GM06990 (cell line): ENCODE results near the gene KMT2C.
"Not testable (repeated sequence)": the region's sequence is repeated elsewhere in the genome, so short reads cannot be mapped to it uniquely, and the experiment has no call there.

Source experiments
- DNase-seq: peaks from one replicate; pipeline ENCODE4 v3.0.0-alpha.2; 2011; ENCODE audit not compliant: insufficient read length; ENCODE audit errors: extremely low read depth
- H3K27me3 ChIP-seq: replicated peaks from 2 replicates; pipeline ENCODE4 v1.6.0; 2011; ENCODE audit warnings: low read length; ENCODE audit not compliant: control insufficient read depth, insufficient read depth
- H3K36me3 ChIP-seq: 2 replicates; pipeline ENCODE4 v1.5.1; 2011; ENCODE audit warnings: low read length; ENCODE audit not compliant: control insufficient read depth, insufficient read depth
- H3K4me3 ChIP-seq: replicated peaks from 2 replicates; pipeline ENCODE4 v1.5.1; 2011; ENCODE audit warnings: low read depth, mild to moderate bottlenecking, control low read depth, low read length
- TF ChIP-seq, protein P1 (sequence below): IDR thresholded peaks from 2 replicates; pipeline ENCODE4 v1.5.1; 2011; ENCODE audit warnings: low read length, control low read depth, mild to moderate bottlenecking, inconsistent platforms; ENCODE audit not compliant: insufficient read depth, poor library complexity, severe bottlenecking

The KMT2C gene

DNA sequence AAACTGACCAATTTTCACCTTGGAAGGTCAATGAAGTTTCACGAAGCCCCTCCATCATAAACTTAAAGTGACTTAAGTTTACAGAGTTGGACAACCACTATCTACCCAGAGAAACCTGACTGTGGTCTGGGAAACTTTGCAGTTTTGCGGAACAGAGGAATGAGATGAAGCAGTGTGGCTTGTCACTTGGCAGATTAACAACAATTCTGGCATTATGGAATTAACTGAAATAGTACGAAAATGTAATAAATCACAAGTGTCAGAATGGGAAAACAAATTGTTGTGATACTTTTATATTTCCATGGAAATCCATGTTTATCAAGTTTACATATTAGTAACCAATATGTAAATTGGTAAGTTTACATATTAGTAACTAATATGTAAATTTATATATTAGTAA lies 4.9 kb downstream of the KMT2C start:
- TF ChIP-seq, protein P1, sequence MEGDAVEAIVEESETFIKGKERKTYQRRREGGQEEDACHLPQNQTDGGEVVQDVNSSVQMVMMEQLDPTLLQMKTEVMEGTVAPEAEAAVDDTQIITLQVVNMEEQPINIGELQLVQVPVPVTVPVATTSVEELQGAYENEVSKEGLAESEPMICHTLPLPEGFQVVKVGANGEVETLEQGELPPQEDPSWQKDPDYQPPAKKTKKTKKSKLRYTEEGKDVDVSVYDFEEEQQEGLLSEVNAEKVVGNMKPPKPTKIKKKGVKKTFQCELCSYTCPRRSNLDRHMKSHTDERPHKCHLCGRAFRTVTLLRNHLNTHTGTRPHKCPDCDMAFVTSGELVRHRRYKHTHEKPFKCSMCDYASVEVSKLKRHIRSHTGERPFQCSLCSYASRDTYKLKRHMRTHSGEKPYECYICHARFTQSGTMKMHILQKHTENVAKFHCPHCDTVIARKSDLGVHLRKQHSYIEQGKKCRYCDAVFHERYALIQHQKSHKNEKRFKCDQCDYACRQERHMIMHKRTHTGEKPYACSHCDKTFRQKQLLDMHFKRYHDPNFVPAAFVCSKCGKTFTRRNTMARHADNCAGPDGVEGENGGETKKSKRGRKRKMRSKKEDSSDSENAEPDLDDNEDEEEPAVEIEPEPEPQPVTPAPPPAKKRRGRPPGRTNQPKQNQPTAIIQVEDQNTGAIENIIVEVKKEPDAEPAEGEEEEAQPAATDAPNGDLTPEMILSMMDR: no peak
- Histone ChIP-seq H3K36me3 (no peaks in the 10 kb centered on the region), H3K4me3 (no peak overlapping the region), H3K27me3 (no peaks in the 10 kb centered on the region)
- no peak for DNase-seq

DNA sequence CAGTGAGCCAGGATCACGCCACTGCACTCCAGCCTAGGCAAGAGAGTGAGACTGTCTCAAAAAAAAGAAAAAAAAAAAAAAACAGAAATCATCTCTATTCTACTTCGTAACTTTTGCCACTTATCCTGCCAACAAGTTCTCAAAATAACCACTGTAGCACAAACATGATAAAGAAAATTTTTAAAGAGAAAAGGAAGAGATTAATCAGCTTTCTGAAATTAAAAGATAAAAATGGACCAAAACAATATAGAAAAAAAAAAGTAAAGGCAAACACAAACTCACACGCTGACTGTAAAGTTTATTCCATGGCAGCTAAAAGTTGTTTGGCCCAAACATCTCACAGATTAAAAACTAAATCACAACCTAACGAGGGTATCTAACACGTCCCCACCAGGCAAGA lies 5.7 kb downstream of the KMT2C start:
- H3K36me3 ChIP-seq, DNase-seq, H3K27me3 ChIP-seq, H3K4me3 ChIP-seq: not testable (repeated sequence)

DNA sequence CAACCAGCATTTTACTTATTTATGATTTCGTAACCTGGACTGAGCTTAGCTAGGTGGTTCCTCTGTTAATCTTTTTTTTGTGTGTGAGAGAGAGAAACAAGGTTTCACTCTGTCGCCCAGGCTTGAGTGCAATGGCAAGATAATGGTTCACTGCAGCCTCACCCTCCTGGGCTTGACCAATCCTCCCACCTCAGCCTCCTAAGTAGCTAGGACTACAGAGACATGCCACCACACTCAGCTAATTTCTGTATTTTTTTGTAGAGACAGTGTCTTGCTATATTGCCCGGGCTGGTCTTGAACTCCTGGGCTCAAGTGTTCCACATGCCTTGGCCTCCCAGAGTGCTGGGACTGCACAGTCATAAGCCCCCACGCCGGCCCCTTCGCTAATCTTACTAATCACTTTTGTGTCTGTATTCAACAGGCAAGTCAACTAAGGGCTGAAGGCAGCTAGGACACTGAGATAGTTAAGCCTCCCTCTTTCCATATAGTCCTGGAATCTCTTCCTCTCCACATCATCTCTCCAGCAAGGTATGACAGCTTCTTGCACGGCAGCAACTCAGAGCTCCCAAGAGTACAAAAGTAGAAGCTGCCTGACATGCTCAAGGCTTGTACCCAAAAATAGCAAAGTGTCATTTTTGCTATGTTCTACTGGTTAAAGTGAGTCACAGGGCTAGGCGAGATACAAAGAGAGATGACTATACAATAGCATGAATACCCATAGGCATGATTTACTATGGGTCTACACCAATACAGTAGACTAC lies 11.3 kb downstream of the KMT2C start:
- Histone ChIP-seq H3K27me3 (no peaks in the 10 kb centered on the region), H3K36me3 (no peaks in the 10 kb centered on the region), H3K4me3 (no peak overlapping the region)
- DNase-seq: no peak
- TF ChIP-seq, protein P1: no peak

DNA sequence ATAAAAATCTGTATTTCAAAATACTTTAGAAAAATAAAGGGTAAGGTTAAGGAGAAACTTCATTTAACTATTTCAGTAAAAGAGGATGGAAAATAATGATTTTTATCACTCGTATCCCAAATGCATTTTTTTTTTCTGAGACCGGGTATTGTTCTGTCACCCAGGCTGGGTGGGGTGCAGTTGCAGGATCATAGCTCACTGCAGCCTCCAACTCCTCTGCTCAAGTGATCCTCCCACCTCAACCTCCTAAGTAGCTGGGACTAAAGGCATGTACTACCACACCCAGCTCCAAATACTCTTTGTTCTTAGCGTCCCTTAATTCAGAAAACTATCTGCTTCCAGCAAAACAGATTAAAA lies 11.8 kb downstream of the KMT2C start:
- TF ChIP-seq, protein P1: no peak
- Histone ChIP-seq H3K36me3 (no peaks in the 10 kb centered on the region), H3K4me3 (no peak overlapping the region), H3K27me3 (no peaks in the 10 kb centered on the region)
- no peak for DNase-seq

DNA sequence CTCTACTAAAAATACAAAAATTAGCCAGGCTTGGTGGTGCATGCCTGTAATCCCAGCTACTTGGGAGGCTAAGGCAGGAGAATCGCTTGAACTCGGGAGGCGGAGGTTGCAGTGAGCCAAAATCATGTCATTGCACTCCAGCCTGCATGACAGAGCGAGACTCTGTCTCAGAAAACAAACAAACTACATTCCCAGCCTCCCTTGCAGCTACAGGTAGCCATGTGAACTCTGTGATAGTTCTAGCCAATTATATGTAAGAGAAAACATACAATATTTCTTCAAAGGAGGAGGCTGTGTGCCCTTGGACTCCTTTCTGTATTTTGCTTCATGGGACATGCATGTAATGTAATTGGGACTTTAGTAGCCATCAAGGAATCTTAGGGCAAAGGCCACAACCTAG lies 12.6 kb downstream of the KMT2C start:
- not testable (repeated sequence) for H3K27me3 ChIP-seq, H3K4me3 ChIP-seq, H3K36me3 ChIP-seq, DNase-seq

DNA sequence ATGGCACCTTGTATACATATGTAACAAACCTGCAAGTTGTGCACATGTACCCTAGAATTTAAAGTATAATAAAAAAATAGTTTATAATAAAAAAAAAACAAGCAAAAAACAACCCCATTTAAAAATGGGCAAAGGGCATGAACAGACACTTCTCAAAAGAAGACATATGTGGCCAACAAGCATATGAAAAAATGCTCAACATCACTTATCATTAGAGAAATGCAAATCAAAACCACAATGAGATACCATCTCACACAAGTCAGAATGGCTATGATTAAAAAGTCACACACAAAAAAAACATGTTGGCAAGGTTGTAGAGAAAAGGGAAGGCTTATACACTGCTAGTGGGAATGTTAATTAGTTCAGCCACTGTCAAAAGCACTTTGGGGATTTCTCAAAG lies 14.9 kb downstream of the KMT2C start:
- H3K27me3 ChIP-seq, H3K4me3 ChIP-seq: not testable (repeated sequence)

DNA sequence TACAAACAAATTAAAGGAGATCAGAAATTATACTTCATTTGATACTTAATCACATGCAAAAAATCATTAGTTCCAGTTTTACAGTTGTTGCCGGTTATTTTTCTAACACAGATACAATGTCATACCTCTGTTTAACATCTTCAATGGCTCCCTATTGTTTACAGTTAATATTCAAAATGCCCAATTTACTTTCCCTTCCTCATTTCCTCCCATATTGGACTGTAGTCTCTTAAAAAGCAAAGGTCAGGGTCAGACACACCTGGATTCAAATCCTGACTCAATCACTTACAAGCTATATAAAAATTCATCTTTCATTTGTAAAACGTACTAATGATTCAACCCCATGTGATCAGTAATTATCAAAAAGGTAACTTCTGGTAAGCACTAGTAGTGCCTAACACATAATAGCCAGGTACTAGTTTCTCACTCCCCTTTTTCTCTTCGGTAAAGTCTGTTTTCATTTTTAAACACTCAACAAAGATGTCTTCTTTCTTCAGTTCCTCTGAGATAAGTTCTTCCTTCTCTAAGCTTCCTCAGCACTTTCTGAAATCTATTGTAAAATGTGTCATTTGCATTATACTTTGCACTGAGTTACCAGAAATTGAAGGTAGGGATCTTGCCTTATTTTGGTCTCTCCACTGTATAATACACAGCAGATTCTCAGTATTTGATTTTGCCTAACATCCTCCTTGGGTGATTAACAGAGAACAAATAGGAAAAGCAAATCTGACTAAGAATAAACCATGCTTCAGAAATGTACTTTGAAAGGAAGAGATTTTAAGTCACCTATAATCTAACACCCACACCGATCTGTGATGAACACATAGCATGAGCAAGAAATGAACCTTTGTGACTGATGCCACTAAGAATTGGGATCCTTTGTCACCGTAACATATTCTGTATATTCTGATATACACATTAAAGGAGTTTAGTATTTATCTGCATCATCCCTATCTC lies 16.1 kb downstream of the KMT2C start:
- H3K36me3 ChIP-seq: no peaks in the 10 kb centered on the region
- DNase-seq: no peak
- TF ChIP-seq, protein P1: no peak
- no peak overlapping the region for H3K4me3 ChIP-seq
- no peaks in the 10 kb centered on the region for H3K27me3 ChIP-seq

More for the DNA sequence above, 14.9 kb downstream of the KMT2C start:
- not testable (repeated sequence) for H3K36me3 ChIP-seq, DNase-seq
